ENCODE measurements around the gene ACP5. TPM values are rescaled to one million over a fixed set of nuclear protein-coding genes. Genes with fewer than 3 reads are reported as not detected.
A peak's percentile ranks its signal among the peaks of the same experiment; 100 is the strongest.

ACP5 gene
- total and polyA plus RNA-seq, 10 of the 15 experiments (the other 5 are each of a cell fraction or from before 2014, with no cell fraction given) = 1.0 to 73.4 (median 36.8) TPM

GRCh38 chr19:11558881-11559828 is 18.3 kb downstream of the ACP5 start, which contains the start of gene ELOF1 (continued):
- TF ChIP-seq CEBPZ (IDR thresholded peaks at IDR 0.05; ENCODE audit: low read depth, low read length) (no peak), IRF4 (IDR thresholded peaks at IDR 0.05; ENCODE audit: low read depth, low read length) (peak; percentile 58; the same call in 1 of the 2 replicates), ETV6 (conservative IDR thresholded peaks at IDR 0.05 in 1 of 2, IDR thresholded peaks at IDR 0.05 in 1 of 2; ENCODE audit: borderline replicate concordance in 1 of 2, low read depth in 1 of 2) (peak in 1 of 2 experiments; percentile 90; a peak in 2 of 4 replicates), WRNIP1 (IDR thresholded peaks at IDR 0.05; ENCODE audit: borderline replicate concordance, low read depth, low read length) (no peak; the same call in 1 of the 2 replicates), CREB1 (IDR thresholded peaks at IDR 0.05; ENCODE audit: low read depth) (peak; percentile 57; the same call in 1 of the 2 replicates), TCF7 (IDR thresholded peaks at IDR 0.05; ENCODE audit: borderline replicate concordance) (no peak), LARP7 (IDR thresholded peaks at IDR 0.05) (peak; percentile 60; the same call in 1 of the 2 replicates), SMARCA5 (IDR thresholded peaks at IDR 0.05) (no peak), ATF3 (IDR thresholded peaks at IDR 0.05; ENCODE audit: borderline replicate concordance, extremely low read depth, low read depth, low read length) (no peak), STAT1 (conservative IDR thresholded peaks at IDR 0.05) (0 out of 2 replicates have a peak, but pooled peaks have one; percentile 65), NR2C2 (IDR thresholded peaks at IDR 0.05; ENCODE audit: borderline replicate concordance, control insufficient read depth, insufficient read length, low read depth) (no peak), BHLHE40 (IDR thresholded peaks at IDR 0.05; ENCODE audit: borderline replicate concordance in 1 of 2, low read depth in 2 of 2, low read length in 1 of 2) (peak; percentile 59 to 85; a peak in 3 of 4 replicates), BCL11A (IDR thresholded peaks at IDR 0.05; ENCODE audit: low read depth, low read length) (no peak), IKZF2 (IDR thresholded peaks at IDR 0.05) (peak; percentile 27 to 29; a peak in 2 of 4 replicates), SRF (IDR thresholded peaks at IDR 0.05; ENCODE audit: low read depth in 2 of 2, low read length in 2 of 2) (0 out of 4 replicates have a peak, but pooled peaks of 1 of the 2 experiments have one; percentile 5), FOS (IDR thresholded peaks at IDR 0.05; ENCODE audit: borderline replicate concordance, extremely low read depth, insufficient read length) (no peak)
- TF ChIP-seq, protein P1, sequence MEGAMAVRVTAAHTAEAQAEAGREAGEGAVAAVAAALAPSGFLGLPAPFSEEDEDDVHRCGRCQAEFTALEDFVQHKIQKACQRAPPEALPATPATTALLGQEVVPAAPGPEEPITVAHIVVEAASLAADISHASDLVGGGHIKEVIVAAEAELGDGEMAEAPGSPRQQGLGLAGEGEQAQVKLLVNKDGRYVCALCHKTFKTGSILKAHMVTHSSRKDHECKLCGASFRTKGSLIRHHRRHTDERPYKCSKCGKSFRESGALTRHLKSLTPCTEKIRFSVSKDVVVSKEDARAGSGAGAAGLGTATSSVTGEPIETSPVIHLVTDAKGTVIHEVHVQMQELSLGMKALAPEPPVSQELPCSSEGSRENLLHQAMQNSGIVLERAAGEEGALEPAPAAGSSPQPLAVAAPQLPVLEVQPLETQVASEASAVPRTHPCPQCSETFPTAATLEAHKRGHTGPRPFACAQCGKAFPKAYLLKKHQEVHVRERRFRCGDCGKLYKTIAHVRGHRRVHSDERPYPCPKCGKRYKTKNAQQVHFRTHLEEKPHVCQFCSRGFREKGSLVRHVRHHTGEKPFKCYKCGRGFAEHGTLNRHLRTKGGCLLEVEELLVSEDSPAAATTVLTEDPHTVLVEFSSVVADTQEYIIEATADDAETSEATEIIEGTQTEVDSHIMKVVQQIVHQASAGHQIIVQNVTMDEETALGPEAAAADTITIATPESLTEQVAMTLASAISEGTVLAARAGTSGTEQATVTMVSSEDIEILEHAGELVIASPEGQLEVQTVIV (IDR thresholded peaks at IDR 0.05; ENCODE audit: borderline replicate concordance, partially characterized antibody) = peak; percentile 24
- TF ChIP-seq, protein P2, sequence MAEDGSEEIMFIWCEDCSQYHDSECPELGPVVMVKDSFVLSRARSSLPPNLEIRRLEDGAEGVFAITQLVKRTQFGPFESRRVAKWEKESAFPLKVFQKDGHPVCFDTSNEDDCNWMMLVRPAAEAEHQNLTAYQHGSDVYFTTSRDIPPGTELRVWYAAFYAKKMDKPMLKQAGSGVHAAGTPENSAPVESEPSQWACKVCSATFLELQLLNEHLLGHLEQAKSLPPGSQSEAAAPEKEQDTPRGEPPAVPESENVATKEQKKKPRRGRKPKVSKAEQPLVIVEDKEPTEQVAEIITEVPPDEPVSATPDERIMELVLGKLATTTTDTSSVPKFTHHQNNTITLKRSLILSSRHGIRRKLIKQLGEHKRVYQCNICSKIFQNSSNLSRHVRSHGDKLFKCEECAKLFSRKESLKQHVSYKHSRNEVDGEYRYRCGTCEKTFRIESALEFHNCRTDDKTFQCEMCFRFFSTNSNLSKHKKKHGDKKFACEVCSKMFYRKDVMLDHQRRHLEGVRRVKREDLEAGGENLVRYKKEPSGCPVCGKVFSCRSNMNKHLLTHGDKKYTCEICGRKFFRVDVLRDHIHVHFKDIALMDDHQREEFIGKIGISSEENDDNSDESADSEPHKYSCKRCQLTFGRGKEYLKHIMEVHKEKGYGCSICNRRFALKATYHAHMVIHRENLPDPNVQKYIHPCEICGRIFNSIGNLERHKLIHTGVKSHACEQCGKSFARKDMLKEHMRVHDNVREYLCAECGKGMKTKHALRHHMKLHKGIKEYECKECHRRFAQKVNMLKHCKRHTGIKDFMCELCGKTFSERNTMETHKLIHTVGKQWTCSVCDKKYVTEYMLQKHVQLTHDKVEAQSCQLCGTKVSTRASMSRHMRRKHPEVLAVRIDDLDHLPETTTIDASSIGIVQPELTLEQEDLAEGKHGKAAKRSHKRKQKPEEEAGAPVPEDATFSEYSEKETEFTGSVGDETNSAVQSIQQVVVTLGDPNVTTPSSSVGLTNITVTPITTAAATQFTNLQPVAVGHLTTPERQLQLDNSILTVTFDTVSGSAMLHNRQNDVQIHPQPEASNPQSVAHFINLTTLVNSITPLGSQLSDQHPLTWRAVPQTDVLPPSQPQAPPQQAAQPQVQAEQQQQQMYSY (CRISPR knock-in tag; IDR thresholded peaks at IDR 0.05) = no peak
